Amygdala (tissue), 56 donors: Measurements from ENCODE around the gene ARPC4.
A peak's percentile ranks its signal among the peaks of the same experiment; 100 is the strongest.

Experiments used
- DNase-seq, 56 donors: peaks; one replicate each; lab custom pipeline; 2025; lab: John Stamatoyannopoulos, UW

Gene ARPC4

GRCh38 chr3:9786825-9787669, 5.8 kb upstream of the ARPC4 start:
- no peak for DNase-seq

DNA sequence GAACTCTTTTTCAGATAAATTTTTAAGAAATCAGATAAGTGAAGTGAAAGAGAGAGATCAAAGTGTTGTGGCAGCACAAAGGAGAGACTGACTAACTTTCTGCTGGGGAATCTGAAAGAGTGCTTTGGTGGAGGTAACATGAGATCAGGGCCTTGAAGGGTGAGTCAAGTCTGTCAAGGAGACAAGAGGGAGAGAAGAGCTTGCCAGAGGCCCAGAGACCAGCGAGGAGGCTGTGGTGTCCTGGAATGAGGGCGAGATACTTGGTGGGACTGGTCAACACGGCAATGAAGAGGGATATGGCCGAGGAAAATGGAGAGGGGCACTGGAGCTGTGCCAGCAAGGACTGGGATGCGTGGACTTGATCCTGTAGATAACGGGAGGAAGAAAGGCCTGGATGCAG, 5.2 kb upstream of the ARPC4 start:
- no peak for DNase-seq

DNA sequence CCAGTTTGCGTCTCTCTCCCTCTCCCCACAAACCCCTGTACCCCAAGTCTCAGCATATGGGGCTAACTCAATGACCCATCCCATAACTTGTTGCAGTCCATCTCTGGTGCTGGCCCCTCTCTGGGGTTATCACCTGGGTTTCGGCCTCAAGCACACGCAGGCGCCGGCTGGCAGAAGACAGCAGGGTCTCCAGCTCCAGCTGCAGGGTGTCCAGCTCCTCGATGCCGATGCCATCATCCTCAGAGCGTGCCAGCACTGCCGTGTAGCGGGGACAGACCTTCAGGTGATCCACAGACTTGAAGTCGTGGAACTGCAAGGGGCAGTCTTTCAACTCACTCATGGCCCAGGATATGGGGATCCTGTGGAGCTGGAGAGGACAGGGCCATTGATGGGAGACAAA, 1.8 kb upstream of the ARPC4 start:
- no peak for DNase-seq

GRCh38 chr3:9791790-9792404, 985 bp upstream of the ARPC4 start:
- no peak for DNase-seq

GRCh38 chr3:9793161-9793781, 389 bp downstream of the ARPC4 start:
- no peak for DNase-seq

DNA sequence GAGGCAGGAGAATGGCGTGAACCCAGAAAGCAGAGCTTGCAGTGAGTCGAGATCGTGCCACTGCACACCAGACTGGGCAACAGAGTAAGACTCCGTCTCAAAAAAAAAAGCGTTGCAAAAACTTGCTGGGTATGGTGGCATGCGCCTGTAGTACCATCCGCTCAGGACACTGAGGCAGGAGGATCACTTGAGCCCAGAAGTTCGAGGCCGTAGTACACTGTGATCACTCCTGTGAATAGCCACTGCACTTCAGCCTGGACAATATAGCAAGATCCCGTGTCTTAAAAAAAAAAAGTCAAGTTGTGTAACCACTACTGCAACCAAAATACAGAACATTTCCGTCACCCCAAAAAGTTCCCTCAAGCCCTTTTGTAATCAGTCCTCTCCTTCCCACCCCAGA, 1.5 kb downstream of the ARPC4 start:
- DNase-seq: no peak

DNA sequence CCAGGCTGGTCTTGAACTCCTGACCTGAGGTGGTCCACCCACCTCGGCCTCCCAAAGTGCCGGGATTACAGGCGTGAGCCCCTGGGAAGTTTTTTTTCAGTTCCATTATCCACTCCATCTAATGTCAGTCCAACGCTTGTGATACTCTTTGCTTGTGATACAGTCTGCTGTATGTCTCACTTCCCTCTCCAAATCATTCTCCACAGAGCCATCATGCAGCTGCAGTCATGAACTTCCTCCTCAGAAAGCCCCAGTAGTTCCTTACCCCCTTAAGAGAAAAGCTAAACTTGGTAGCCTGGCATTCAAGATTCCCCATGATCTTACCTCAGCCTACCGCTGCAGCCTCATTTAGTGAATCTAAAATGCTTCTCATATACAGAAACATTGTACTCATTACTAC, 2.3 kb downstream of the ARPC4 start:
- no peak for DNase-seq

GRCh38 chr3:9797196-9797945, 4.5 kb downstream of the ARPC4 start:
- DNase-seq: no peak

- DNase-seq: no peak
Measured at GRCh38 chr3:9800529-9800928, 7.6 kb downstream of the ARPC4 start.

- peak in 11 of 56 donors; percentile 6 to 45 (median 19) for DNase-seq
Measured at GRCh38 chr3:9803494-9803893, 10.6 kb downstream of the ARPC4 start.

- no peak for DNase-seq
Measured at GRCh38 chr3:9804996-9805395, 12.1 kb downstream of the ARPC4 start.

- no peak for DNase-seq
Measured at GRCh38 chr3:9806137-9806536, 13.3 kb downstream of the ARPC4 start.

DNA sequence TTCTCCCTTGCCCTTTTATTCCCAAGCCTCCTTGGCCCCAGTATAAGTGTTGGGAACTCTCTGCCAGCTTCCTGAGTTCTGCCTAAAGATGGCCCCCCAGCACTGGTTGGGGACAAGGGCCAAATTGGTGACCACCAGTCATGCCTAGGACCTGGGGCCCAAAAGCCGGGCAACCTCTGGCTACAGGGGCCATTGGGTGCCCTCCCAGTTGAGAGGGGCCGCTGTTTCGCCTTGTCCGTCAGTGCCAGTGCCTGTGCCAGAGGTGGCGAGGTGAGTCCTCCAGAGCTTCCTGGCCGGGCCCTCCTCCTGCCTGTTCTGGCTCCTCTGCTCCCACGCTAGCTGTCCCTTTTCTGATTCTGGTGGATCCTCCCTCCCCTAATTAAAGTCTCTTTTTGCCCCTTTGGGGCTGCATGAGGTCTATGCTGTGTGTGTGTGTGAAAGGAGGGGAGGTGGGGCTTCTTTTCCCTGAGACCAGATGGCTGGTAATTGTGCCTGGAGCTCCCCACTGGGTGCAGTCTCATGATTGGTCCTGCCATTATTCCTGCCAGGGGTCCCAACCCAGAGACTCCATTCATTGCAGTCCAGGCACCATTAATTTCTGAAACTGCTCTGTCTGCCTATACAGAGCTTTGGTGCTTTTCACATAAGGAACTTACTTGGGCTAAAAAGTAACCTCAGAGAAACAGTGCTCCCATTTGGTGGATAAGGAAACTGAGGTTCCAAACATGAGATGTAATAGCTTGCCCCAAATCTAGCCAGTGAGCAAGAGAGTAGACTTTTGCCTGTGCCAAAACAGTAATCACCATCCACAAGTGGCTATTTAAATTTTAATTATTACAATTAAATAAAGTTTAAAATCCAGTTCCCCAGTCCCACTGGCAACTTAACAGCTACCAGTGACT, 14.1 kb downstream of the ARPC4 start:
- DNase-seq: no peak

DNA sequence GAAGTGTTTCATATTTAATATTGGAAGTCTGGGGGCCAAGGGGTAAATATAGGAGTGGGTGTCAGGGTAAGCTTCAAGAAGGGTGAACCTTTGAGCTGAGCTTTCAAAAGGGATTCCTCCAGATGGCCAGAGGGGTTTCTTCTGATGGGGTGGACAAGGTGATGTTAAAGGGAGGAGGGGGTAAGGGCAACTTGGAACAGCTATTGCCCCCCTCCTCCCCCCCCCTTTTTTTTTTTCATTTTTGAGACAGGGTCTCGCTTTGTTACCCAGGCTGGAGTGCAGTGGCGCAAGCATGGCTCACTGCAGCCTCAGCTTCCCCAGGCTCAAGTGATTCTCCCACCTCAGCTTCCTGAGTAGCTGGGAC, 15.1 kb downstream of the ARPC4 start:
- no peak for DNase-seq

- DNase-seq: peak in 1 of 56 donors; percentile 6
Measured at GRCh38 chr3:9808345-9809037, 15.6 kb downstream of the ARPC4 start.

- no peak for DNase-seq
Measured at GRCh38 chr3:9809239-9809614, 16.3 kb downstream of the ARPC4 start.

DNA sequence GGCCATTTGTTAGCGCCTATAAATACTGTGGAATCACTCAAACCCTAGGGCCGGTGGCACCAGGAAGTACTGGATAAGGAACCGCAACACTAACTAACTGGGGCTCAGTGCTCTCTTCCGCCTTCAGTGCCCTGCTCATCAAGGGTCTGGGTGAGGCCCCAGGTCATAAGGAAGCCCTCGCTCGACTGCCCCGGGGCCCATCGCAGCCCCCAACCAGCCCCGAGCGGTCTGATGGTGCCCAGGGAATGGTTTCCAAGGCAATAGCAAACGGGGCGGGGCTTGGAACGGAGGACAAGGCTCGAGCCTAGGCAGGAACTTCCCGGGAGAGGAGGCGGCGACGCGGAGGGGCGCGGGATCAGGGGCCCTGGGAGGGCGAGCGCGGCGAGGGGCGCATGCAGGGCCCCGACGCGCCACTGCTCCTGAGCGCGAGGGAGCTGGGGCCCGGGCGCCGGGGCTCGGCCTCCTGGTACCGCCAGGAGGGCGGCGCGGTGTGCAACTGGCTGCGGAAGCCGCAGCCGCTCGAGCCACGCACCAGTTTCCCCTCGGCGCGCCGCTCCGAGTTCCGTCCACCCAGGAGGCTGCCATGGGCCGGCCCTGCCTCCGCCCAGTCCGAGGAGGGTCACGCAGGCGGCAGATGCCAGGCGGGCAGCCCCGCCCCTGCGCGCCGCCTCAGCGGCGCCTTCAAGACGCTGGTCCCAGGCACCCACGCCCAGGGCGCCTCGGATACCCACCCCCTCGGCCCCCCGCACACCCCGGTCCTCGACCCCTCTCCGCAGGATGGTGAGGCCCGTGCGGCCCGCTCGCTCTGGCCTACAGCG, 16.9 kb downstream of the ARPC4 start, which contains the start of gene TTLL3:
Gene TTLL3 (plus strand): TSS at position 648 of the 818 bp plus-strand sequence. CDS start 400 bp downstream, outside the sequence.
- peak in 49 of 56 donors; percentile 8 to 78 (median 51) for DNase-seq

- DNase-seq: peak in 5 of 56 donors; percentile 33 to 51 (median 39)
Measured at GRCh38 chr3:9810433-9810770, 17.5 kb downstream of the ARPC4 start.
